ENCODE measurements around the gene PPFIA2. TPM values are rescaled to one million over a fixed set of nuclear protein-coding genes. Genes with fewer than 3 reads are reported as not detected.

Gene PPFIA2
- total RNA-seq (2014; rRNA removed; shearing (Covaris generic)) = not detected in 2 replicates
- polyA plus RNA-seq (2015; cell fraction: cytosol; rRNA removed) = not detected in 2 replicates
- polyA plus RNA-seq (2015; cell fraction: nucleus; rRNA removed) = not detected in 2 replicates

GRCh38 chr12:81759190-81760051 is at the start of gene PPFIA2:
Gene PPFIA2, minus strand, starts transcription at chr12:81759350.
- no peak for DNase-seq (ENCODE audit: low read depth, low spot score)
- in situ Hi-C loops (cut with HindIII; ENCODE audit: low pct_unique_long_range_greater_than_20kb, low sequenced_read_pairs) = no loop called here

DNA sequence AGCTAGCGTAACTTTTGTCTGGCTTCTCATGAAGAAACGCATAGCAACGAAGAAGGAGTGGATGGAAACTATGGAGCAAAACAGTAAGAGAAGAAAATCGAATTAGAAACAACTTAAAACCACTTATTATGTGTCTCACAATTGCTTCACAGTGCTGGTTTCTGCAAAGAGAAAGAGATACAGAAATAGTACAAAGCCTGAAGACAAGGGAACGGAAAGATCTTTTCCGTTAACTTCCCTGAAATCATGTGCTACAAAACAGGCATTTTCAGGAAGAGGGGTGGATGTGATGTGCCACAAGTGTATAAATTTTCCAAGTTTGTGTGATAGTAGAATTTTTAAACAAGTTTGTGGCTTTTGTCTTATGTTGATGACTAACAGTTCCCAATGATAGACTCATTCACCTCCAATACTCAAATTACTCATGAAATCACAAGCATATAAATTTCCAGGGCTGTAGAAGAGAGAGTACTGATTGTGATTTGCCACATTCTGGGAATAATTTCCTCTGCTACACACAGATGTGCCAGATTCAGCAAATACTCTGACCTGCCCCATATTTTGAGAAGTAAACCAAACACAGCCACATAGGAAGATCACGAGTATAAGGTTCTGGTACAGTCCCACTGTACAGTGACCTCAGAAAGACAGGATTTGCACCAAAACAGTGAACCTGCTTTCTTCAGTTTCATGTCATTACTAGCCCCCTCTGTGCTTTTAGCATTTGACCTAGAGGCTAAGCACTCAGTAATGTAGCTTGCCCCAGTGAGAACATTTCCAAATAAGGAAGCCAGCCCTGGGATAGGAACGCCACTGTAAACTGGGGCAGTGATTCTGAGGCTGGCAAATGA is 41.4 kb upstream of the PPFIA2 start:
- in situ Hi-C loops (cut with HindIII; ENCODE audit: low pct_unique_long_range_greater_than_20kb, low sequenced_read_pairs) = no loop called here
- DNase-seq (ENCODE audit: low read depth, low spot score) = no peak

DNA sequence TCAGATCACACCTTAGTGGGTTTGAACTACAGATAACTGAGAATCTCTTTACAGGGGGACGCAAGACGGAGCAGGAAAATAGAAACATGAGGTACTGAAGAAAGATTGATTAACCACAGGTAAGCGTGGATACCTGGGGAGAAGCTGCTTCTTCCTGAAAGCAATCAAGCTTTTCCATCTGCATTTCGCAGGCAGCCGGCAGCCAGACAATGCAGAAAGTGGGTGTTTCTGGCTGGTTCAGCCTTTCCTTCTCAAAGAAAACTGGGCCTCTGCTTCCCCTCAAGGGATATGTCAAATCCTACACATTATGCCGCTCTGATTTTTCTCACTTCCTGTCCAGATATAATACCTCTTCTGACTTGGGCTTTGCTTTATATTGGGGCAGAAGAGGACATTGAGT is 39.1 kb upstream of the PPFIA2 start:
- in situ Hi-C loops (cut with HindIII; ENCODE audit: low pct_unique_long_range_greater_than_20kb, low sequenced_read_pairs) = no loop called here
- no peak for DNase-seq (ENCODE audit: low read depth, low spot score)

DNA sequence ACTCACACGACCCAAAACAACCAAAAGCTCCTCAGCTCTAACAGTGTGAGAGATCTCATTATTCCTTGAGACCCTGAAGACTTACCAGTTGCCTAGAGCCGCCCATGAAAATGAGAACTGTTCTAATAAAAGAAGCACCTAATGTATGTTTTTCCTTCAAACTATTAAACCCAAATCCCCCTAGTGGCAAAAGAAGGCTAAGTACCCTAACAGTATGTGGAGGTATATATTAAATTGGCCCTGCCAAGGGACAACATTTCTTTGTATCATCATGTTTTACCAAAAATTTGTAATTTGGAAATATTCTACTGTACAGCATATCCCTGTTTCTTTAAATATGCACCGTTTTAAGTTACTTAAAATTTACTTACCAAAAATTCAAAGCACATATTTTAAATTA is 38.0 kb upstream of the PPFIA2 start:
- DNase-seq (ENCODE audit: low read depth, low spot score) = peak; percentile 60
- in situ Hi-C loops (cut with HindIII; ENCODE audit: low pct_unique_long_range_greater_than_20kb, low sequenced_read_pairs) = no loop called here

- no peak for DNase-seq (ENCODE audit: low read depth, low spot score)
- in situ Hi-C loops (cut with HindIII; ENCODE audit: low pct_unique_long_range_greater_than_20kb, low sequenced_read_pairs) = no loop called here
Measured at GRCh38 chr12:81792666-81793065, 33.5 kb upstream of the PPFIA2 start.

- in situ Hi-C loops (cut with HindIII; ENCODE audit: low pct_unique_long_range_greater_than_20kb, low sequenced_read_pairs) = no loop called here
- DNase-seq (ENCODE audit: low read depth, low spot score) = no peak
Measured at GRCh38 chr12:81779216-81779615, 20.1 kb upstream of the PPFIA2 start.

DNA sequence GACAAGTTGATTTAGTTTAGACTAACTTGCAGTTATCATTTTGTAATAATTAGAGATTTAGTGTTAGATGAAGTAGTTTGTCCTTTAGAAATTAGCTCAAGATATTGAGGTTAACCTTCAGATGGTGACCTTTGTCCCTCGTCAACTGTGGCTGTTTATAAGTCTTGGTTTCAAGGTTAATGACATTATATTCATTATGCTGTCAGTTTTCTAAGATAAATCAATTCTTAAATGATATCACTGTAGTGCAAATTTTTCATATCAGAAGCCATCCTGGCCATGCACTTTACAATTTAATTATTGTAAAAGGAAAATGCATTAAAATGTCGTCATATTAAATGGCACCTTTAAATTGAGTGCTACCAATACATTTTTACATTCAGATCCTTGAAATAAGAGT is 19.6 kb upstream of the PPFIA2 start:
- in situ Hi-C loops (cut with HindIII; ENCODE audit: low pct_unique_long_range_greater_than_20kb, low sequenced_read_pairs) = no loop called here
- DNase-seq (ENCODE audit: low read depth, low spot score) = no peak

DNA sequence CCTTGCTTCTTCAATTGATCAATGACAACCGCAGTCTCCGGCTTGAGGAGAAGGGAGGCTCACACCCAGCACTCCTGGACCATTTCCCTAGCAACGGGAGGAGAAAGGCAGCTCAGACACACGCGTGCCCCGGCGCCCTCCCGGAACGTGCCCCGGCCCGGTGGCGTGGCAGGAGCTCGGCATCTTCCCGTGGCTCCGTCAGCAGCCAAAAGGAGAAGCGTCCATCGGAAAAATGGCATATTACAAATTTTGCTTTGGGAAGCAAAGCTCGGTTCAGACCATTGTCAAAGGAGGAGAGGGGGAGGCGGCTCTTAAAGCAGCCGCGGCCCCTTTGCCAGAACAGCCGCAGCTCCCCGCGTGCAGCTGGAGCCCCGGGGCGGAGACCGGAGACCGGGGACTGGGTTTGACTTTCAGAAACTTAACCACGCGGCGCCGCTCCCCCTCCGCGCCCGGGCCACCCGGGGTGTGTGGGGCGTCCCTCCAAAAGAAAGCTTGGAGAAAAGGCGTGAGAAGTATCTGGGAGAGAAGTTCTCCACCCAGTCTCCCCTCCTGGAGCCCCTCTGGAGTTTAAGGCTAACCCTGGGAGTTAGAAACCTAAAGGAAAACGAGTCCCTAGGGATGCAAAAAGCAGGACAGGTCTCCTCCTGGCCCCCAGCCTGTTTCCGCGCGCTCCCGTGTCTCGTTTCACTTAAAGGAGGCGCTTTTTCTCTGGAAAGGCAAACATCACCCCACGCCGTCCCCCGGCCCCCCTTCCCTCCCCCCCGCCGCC is 545 bp downstream of the PPFIA2 start:
- in situ Hi-C loops (cut with HindIII; ENCODE audit: low pct_unique_long_range_greater_than_20kb, low sequenced_read_pairs) = no loop called here
- DNase-seq (ENCODE audit: low read depth, low spot score) = no peak

- DNase-seq (ENCODE audit: low read depth, low spot score) = no peak
- in situ Hi-C loops (cut with HindIII; ENCODE audit: low pct_unique_long_range_greater_than_20kb, low sequenced_read_pairs) = no loop called here
Measured at GRCh38 chr12:81757731-81758365, 1.3 kb downstream of the PPFIA2 start.

DNA sequence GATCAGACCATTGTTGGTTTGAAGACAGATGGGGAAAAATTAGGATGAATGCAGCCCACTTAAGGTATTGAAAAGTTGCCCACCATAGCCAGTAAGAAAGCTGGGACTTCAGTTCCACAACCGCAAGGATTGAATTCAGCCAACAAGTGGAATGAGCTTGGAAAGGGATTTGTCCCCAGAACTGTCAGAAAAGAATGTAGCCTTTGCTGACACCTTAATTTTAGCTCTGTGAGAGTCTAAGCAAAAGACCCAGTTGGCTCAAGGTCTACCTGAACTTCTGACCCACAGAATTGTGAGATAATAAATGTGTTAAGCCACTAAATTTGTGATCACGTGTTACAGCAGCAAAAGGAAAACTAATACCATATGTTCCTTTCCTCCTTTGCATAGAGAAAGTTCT is 29.4 kb downstream of the PPFIA2 start:
- in situ Hi-C loops (cut with HindIII; ENCODE audit: low pct_unique_long_range_greater_than_20kb, low sequenced_read_pairs) = no loop called here
- DNase-seq (ENCODE audit: low read depth, low spot score) = no peak

DNA sequence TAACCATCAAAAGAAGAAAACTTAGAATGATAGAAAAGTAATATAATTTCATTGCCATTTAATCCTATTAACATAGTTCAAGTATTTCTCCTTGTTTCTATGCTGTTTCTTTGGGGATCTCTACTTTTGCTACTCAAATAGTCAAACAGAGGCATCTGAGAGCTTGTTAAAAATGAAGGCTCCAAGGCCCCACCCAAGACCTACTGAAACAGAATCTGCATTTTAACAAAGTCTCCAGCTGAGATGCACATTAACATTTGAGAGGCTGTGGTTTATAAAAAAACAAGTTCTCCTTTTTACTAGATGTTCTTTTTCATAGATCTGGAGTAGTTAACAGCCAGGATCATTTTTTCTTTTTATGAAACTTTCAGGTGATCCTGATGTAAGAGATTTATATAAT is 31.8 kb downstream of the PPFIA2 start:
- no peak for DNase-seq (ENCODE audit: low read depth, low spot score)
- in situ Hi-C loops (cut with HindIII; ENCODE audit: low pct_unique_long_range_greater_than_20kb, low sequenced_read_pairs) = no loop called here

- in situ Hi-C loops (cut with HindIII; ENCODE audit: low pct_unique_long_range_greater_than_20kb, low sequenced_read_pairs) = no loop called here
- DNase-seq (ENCODE audit: low read depth, low spot score) = no peak
Measured at GRCh38 chr12:81726634-81727033, 32.5 kb downstream of the PPFIA2 start.

DNA sequence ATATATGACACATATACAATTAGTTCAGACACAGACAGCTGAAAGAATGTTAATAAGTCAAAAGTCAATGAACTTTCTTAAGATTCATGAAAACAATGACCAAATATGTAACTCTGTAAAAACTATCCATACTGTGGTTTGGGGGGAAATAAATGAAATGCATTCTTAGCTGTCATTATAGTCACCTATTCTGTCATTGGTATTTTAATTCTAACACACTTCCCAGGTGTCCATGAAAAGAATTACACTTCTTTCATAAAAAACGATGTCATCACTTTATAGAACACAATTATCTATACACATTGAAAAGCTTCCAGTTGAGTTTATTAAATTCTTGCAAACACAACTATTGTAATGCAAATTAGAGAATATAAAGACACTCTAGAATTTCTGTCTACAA is 35.8 kb downstream of the PPFIA2 start:
- in situ Hi-C loops (cut with HindIII; ENCODE audit: low pct_unique_long_range_greater_than_20kb, low sequenced_read_pairs) = no loop called here
- DNase-seq (ENCODE audit: low read depth, low spot score) = no peak

GRCh38 chr12:81722004-81722403 is 37.1 kb downstream of the PPFIA2 start:
- in situ Hi-C loops (cut with HindIII; ENCODE audit: low pct_unique_long_range_greater_than_20kb, low sequenced_read_pairs) = no loop called here
- no peak for DNase-seq (ENCODE audit: low read depth, low spot score)

DNA sequence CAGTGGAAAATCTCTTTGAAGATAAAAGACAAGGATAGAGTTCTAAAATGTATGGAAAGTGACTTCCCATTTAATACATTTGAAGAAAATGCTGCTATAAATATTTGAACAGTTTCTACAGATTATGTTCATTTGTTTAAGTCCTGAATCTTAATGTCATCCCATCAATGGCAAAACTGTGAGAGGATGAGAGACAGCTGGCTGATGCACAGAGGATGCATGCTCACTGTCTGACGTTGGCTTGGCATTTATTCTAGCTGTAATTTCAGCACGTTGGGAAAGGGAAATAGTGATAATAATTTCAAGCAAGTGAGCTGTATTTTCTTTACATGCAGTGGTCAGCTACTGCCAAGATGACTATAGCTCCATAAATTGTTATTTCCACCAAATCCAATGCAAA is 40.5 kb downstream of the PPFIA2 start:
- DNase-seq (ENCODE audit: low read depth, low spot score) = no peak
- in situ Hi-C loops (cut with HindIII; ENCODE audit: low pct_unique_long_range_greater_than_20kb, low sequenced_read_pairs) = no loop called here

- DNase-seq (ENCODE audit: low read depth, low spot score) = no peak
- in situ Hi-C loops (cut with HindIII; ENCODE audit: low pct_unique_long_range_greater_than_20kb, low sequenced_read_pairs) = no loop called here
Measured at GRCh38 chr12:81712536-81712935, 46.6 kb downstream of the PPFIA2 start.

GRCh38 chr12:81705586-81705985 is 53.6 kb downstream of the PPFIA2 start:
- in situ Hi-C loops (cut with HindIII; ENCODE audit: low pct_unique_long_range_greater_than_20kb, low sequenced_read_pairs) = no loop called here
- DNase-seq (ENCODE audit: low read depth, low spot score) = no peak

Data from SK-MEL-5 (cell line).